GM12873 (cell line): Measurements from ENCODE around the gene MYMX.

Experiments used
- CTCF ChIP-seq: IDR thresholded peaks from 2 replicates; pipeline ENCODE4 v1.5.1; 2012; ENCODE audit warnings: low read depth, mild to moderate bottlenecking, moderate library complexity, low read length, control low read depth; ENCODE audit not compliant: insufficient read depth; ENCODE audit errors: missing control alignments

The MYMX gene

DNA sequence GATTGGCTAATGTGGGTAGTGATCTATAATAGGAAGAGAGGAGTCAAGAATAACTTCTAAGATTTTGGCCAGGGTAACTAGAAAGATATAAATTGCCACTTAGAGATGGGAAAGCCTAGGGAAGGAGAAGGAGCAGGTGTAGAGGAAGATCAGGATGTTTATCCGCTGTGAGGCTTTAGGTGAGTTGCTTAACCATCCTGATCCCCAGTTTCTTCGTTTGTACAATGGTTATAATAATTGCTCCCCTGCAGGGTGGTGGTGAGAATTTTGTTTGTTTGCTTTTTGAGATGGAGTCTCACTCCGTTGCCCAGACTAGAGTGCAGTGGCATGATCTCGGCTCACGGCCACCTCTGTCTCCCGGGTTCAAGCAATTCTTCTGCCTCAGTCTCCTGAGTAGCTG is 2.4 kb upstream of the MYMX start:
- TF ChIP-seq CTCF = no peak

DNA sequence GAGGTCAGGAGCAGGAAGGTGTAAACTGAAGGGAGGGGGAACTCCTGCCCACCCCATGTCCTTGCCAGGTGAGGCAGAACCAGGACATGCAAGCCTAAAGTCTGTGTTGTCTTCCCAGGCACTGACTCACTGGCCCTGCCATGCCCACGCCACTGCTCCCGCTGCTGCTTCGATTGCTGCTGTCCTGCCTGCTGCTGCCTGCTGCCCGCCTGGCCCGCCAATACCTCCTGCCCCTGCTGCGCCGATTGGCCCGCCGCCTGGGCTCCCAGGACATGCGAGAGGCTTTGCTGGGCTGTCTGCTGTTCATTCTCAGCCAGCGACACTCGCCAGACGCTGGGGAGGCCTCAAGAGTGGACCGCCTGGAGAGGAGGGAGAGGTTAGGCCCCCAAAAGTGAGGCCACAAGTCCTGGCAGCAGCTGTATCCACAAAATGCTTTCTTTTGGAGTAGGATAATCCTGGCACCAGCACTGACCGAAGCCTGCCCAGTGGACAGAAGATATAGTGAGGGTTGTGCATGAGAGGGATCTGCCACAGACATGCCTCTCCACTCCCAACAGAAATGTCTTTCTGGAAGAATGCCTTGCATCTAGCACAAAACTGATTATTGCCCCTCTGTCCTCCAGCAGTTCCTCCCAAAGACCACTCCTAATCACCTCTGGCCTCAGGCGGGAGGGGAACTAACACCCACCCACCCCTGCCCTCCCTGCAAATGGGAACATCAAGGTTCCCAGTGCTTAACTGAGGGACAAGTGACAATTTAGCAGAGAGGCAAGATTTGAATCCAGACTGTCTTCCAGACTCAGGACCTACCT is 812 bp downstream of the MYMX start:
- no peak for TF ChIP-seq CTCF

DNA sequence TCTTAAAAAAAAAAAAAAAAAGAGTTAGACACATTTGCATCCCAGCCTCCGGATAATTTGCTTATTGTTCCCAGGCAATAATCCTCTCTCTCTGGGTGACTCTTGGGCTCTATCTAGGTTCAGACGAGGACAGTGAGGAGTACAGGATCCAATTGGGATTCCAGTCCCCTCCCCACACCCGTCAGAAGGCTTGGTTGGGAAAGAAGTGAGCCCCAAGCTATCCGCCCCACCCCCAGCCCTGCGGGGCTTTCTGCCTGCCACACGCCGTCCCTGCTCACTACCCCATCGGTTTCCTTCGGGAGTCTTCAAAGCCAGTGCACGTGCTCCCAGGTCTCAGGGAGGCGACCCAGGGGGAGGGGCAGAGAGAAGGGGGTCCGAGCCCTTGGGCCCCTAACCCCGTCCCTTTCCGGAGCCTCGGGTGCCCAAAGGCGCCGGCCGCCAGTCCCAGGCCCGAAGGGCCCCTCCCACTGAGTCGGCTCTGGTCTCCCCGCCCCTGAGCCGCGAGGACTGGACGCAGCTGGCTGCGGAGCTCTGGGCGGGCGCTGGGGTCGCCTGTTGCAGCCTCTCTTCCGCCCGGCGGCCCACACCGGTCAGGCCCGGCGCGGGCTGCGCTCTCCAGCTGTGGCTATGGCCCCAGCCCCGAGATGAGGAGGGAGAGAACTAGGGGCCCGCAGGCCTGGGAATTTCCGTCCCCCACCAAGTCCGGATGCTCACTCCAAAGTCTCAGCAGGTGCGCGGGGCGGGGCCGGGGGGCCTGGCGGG is 2.5 kb downstream of the MYMX start:
- no peak for TF ChIP-seq CTCF

DNA sequence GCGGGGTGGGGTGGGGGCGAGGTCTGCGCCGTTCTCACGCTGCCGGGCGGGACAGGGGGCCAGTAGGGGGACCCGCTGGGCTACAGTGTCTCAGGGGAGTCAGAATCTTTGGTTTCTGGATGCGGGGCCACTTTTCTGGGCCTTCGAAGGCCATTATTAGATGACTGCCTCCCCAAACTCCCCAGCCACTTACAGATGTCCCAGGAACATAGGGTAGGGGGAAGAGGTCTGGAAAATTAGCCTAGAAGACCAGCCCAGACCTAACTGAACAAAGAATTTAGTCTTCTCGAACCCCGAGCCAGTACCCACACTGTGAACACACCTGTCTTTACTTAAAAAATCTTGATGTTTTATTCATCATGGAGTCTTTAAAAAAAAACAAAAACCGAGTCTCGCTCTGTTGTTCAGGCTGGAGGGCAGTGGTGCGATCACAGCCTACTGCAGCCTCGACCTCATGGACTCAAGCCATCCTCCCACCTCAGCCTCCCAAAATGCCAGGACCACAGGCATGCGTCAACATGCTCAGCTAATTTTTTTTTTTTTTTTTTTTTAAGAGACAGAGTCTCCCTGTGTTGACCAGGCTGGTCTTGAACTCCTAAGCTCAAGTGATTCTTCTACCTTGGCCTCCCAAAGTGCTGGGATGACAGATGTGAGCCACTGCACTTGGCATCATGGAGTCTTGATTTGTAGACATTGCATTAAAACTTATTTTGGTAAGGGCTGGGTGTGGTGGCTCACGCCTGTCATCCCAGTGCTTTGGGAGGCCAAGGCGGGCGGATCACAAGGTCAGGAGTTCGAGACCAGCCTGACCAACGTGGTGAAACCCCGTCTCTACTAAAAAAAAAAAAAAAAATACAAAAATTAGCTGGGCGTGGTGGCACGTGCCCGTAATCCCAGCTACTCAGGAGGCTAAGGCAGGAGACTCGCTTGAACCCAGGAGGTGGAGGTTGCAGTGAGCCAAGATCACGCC is 3.4 kb downstream of the MYMX start:
- TF ChIP-seq CTCF = no peak

DNA sequence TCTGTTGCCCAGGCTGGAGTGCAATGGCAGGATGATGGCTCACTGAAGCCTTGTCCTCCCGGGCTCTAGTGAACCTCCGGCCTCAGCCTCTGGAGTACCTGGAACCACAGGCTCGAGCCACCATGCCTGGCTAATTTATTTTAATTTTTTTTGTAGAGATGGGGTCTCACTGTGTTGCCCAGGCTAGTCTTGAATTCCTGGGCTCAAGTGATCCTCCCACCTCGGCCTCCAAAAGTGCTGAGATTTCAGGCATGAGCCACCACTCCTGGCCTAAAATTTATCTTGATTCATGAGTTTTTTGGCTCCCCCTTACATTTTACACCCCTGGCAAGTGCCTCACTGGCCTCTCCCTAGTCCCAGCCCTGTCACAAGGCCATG is 4.2 kb downstream of the MYMX start:
- TF ChIP-seq CTCF = no peak

DNA sequence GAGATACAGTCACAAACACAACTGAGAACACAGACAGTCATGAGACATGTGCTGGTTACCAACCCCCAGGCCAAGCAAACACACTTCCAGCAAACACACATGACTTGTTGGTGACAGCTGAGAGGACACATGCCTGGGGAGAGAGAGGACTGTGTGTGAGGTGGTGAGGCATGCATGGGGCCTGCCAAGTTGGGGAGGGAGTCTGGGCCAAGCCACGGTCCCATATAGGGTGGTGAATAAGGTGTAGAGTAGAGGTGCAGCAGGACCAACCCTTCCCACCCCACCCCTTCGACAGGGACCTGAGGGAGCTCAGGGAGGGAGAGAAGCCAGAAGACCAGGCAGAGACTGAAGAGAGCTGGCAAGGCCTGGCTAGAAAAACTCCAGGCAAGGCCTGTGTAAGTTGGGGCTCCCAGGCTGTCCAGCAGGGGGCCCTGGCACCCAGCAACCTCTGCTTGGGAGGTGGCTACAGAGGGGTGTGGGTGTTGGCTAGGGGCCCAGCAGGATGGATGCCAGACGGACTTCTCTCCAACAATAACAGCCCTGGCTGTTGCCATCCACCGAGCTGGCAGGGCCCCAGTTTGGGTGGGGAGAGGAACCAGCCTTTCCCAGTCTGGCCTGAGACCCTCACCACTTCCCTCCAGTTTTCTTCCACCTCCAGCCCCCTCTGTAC is 4.7 kb downstream of the MYMX start:
- peak; percentile 97 for TF ChIP-seq CTCF
